ENCODE results near the gene GIPR. TPM values are rescaled to one million over a fixed set of nuclear protein-coding genes. Genes with fewer than 3 reads are reported as not detected.

Gene GIPR
- total RNA-seq, 4 donors from 2014 or later = 0.98 to 2.4 TPM; not detected in 2

DNA sequence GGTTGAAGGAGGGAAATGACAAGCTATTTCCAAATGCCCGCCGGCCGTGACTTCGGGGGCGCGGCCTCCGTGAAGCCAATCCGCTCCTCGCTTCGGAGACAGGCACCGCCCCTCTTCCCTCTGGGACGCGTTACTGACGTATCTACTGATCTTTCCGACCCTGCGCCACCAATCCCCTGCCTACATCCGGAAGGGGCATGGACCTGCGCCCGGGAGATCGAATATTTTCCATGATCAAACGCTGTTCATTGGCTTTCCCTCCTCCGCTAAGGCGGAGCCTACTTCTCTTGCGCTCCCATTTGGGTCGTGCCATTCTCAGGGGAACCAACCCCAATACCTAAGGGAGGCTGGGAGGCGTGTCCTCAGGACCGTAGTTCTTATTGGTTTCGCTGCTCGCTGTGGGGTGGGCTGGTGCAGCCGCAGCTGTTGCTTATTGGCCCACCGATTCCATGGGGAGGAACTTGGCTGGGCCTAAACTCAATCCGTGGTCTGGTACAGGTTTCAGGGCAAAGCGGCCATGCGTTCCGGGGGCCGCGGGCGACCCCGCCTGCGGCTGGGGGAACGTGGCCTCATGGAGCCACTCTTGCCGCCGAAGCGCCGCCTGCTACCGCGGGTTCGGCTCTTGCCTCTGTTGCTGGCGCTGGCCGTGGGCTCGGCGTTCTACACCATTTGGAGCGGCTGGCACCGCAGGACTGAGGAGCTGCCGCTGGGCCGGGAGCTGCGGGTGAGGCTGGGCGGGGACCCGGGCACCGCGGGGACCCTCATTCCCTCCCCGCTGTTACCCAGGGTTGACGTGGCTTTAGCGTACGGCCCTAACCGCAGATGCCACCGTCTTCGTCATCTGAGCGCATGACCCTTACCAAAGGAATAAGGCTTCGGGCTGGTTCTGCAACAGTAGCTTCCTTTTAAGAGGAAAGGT, 24.4 kb downstream of the GIPR start, which contains the start of gene QPCTL:
TSS of gene QPCTL (plus strand) at position 480 of the 919 bp plus-strand sequence. CDS start at position 518, 38 bp downstream.
- Histone ChIP-seq H3K27me3 (no peaks in the 10 kb centered on the region), H3K36me3 (peaks cover 4 to 44% (median 10%) of the 10 kb centered on the region in 3 donors), H3K4me1 (peaks cover 0 to 33% (median 10%) of the 10 kb centered on the region in 4 donors), H3K4me3 (peak within 1 kb of the TSS; percentile 60 to 86 (median 73)), H3K9me3 (no peaks in the 10 kb centered on the region), H3K27ac (peak within 1 kb of the TSS; percentile 82 to 95 (median 92))
- WGBS, 2 donors = 0 to 1% methylated on average over 50 to 61 of the region's 70 CpGs
- peak; percentile 94 to 95 for DNase-seq (ENCODE audit: low spot score in 2 of 2)
- TF ChIP-seq POLR2A (IDR thresholded peaks at IDR 0.05) (peak; percentile 43 to 78), EP300 (IDR thresholded peaks at IDR 0.05) (peak; percentile 75 to 80)
- TF ChIP-seq, protein P1, sequence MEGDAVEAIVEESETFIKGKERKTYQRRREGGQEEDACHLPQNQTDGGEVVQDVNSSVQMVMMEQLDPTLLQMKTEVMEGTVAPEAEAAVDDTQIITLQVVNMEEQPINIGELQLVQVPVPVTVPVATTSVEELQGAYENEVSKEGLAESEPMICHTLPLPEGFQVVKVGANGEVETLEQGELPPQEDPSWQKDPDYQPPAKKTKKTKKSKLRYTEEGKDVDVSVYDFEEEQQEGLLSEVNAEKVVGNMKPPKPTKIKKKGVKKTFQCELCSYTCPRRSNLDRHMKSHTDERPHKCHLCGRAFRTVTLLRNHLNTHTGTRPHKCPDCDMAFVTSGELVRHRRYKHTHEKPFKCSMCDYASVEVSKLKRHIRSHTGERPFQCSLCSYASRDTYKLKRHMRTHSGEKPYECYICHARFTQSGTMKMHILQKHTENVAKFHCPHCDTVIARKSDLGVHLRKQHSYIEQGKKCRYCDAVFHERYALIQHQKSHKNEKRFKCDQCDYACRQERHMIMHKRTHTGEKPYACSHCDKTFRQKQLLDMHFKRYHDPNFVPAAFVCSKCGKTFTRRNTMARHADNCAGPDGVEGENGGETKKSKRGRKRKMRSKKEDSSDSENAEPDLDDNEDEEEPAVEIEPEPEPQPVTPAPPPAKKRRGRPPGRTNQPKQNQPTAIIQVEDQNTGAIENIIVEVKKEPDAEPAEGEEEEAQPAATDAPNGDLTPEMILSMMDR (IDR thresholded peaks at IDR 0.05) = peak in 1 of 5 experiments; percentile 14

GRCh38 chr19:45693106-45693788, 25.2 kb downstream of the GIPR start:
- no peak for TF ChIP-seq EP300 (IDR thresholded peaks at IDR 0.05)
- TF ChIP-seq, protein P1 (IDR thresholded peaks at IDR 0.05) = peak; percentile 81 to 89 (median 86)
- H3K4me1 ChIP-seq = peaks cover 0 to 33% (median 10%) of the 10 kb centered on the region in 4 donors
- WGBS, 2 donors = 1 to 2% methylated on average over 20 to 22 of the region's 22 CpGs
- peak; percentile 70 to 85 for DNase-seq (ENCODE audit: low spot score in 2 of 2)
- H3K4me3 ChIP-seq = peak overlapping the region; percentile 60 to 86 (median 73)
- no peaks in the 10 kb centered on the region for H3K9me3 ChIP-seq
- H3K36me3 ChIP-seq = peaks cover 0 to 39% (median 2%) of the 10 kb centered on the region in 3 donors
- peak overlapping the region; percentile 82 to 95 (median 92) for H3K27ac ChIP-seq
- no peaks in the 10 kb centered on the region for H3K27me3 ChIP-seq

GRCh38 chr19:45701676-45702075, 33.7 kb downstream of the GIPR start:
- no peak for DNase-seq (ENCODE audit: low spot score in 2 of 2)
- TF ChIP-seq POLR2A (IDR thresholded peaks at IDR 0.05) = no peak
- TF ChIP-seq, protein P1 (IDR thresholded peaks at IDR 0.05) = no peak
- no peak for TF ChIP-seq EP300 (IDR thresholded peaks at IDR 0.05)
- H3K27me3 ChIP-seq = no peaks in the 10 kb centered on the region

GRCh38 chr19:45705115-45705514, 37.1 kb downstream of the GIPR start:
- 84 to 90% methylated on average over 9 of the region's 9 CpGs for WGBS, 2 donors
- TF ChIP-seq EP300 (IDR thresholded peaks at IDR 0.05) = no peak
- TF ChIP-seq, protein P1 (IDR thresholded peaks at IDR 0.05) = no peak
- no peak for TF ChIP-seq POLR2A (IDR thresholded peaks at IDR 0.05)
- H3K9me3 ChIP-seq = no peaks in the 10 kb centered on the region
- peaks cover 0 to 41% (median 0%) of the 10 kb centered on the region in 3 donors for H3K36me3 ChIP-seq
- no peaks in the 10 kb centered on the region for H3K27me3 ChIP-seq
- no peaks in the 10 kb centered on the region for H3K4me1 ChIP-seq
- no peak overlapping the region for H3K4me3 ChIP-seq
- no peak for DNase-seq (ENCODE audit: low spot score in 2 of 2)
- no peak overlapping the region for H3K27ac ChIP-seq

More at GRCh38 chr19:45701676-45702075, 33.7 kb downstream of the GIPR start:
- Histone ChIP-seq H3K36me3 (peaks cover 0 to 53% (median 6%) of the 10 kb centered on the region in 3 donors), H3K9me3 (no peaks in the 10 kb centered on the region), H3K4me3 (no peak overlapping the region), H3K27ac (no peak overlapping the region), H3K4me1 (no peaks in the 10 kb centered on the region)
- 60 to 80% methylated on average over 6 to 7 of the region's 7 CpGs for WGBS, 2 donors

Measured in tibial nerve (tissue), 4 donors.